ENCODE data around the gene RCAN1. TPM values are rescaled to one million over a fixed set of nuclear protein-coding genes. Genes with fewer than 3 reads are reported as not detected.

RCAN1 gene
- total RNA-seq, 5 donors from 2014 or later (not counting 1 experiment from before 2014, with no cell fraction given), result 5.2 to 8.2 (median 5.8) TPM

- Histone ChIP-seq H3K36me3 (ENCODE audit: control insufficient read depth in 2 of 2, extremely low read depth in 1 of 2, insufficient read depth in 1 of 2, low read length in 1 of 2) (no peaks in the 10 kb centered on the region), H3K27ac (ENCODE audit: low read length) (no peak overlapping the region), H3K4me3 (ENCODE audit: control insufficient read depth in 1 of 2, extremely low read depth in 1 of 2, low read length in 1 of 2) (no peak overlapping the region), H3K4me1 (ENCODE audit: control insufficient read depth in 1 of 2, extremely low read depth in 1 of 2, insufficient read depth in 2 of 2, low read length in 2 of 2) (no peaks in the 10 kb centered on the region), H3K9me3 (no peaks in the 10 kb centered on the region), H3K27me3 (replicated peaks in 1 of 2; ENCODE audit: control insufficient read depth in 2 of 2, extremely low read depth in 1 of 2, insufficient read depth in 2 of 2, low read length in 1 of 2) (no peaks in the 10 kb centered on the region)
- Mint-ChIP-seq H3K9me3 (peaks cover 2 to 12% (median 7%) of the 10 kb centered on the region in 3 donors), H3K27me3 (no peaks in the 10 kb centered on the region), H3K27ac (no peak overlapping the region), H3K4me1 (no peaks in the 10 kb centered on the region), H3K36me3 (peaks cover 26% of the 10 kb centered on the region), H3K4me3 (no peak overlapping the region)
- ATAC-seq (replicated peaks in 1 of 4) (no peak), DNase-seq (no peak)
- POLR2A ChIA-PET, result no interaction called here
- CTCF ChIA-PET, result interaction anchor here in 1 of 2 donors (0.6 kb wide), 1 partner anchor 29 kb away, joined by 4 read pairs; no protein-coding TSS in a partner anchor
- WGBS (ENCODE audit: insufficient coverage), result 73% methylated on average over 2 of the region's 9 CpGs
Measured at GRCh38 chr21:34553151-34553952, 61.6 kb downstream of the RCAN1 start.

DNA sequence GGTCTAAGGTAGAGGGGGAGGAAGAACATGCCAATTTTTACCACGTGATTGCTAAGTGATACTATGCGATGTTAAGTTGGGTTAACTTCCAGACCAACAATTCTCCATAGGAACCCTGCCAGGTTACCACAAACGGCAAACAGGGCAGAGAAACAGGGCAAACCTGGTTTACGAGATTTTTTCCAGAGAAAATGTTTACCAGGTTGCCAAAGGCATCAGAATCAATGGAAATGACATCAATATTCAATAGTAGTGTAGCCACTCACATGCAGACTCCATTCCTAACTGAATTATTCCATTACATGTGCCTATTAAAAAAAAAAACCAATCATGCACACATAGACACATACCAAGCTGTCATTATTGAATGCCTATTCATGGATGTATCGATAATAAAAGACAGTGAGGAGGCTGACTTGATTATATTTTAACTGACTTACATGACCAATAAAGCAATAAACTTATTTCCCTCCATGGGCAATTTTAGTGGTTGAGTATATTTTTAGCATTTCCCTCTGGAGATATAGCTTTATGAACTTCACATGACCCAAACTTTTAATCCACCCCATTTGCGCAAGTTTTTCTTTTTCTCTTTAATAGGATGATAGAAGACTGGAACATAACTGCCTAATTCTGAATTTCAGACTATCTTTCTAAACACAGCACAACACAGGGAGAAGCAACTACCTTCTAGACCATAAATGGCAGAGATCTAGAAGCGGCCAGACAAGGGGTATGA, 62.4 kb downstream of the RCAN1 start:
- Mint-ChIP-seq H3K36me3 (peaks cover 26% of the 10 kb centered on the region), H3K27ac (no peak overlapping the region), H3K4me1 (no peaks in the 10 kb centered on the region), H3K9me3 (peaks cover 2 to 12% (median 7%) of the 10 kb centered on the region in 3 donors), H3K4me3 (no peak overlapping the region), H3K27me3 (no peaks in the 10 kb centered on the region)
- ATAC-seq (replicated peaks in 1 of 4) (no peak), DNase-seq (no peak)
- 100% methylated on average over 2 of the region's 7 CpGs for WGBS (ENCODE audit: insufficient coverage)
- Histone ChIP-seq H3K9me3 (no peaks in the 10 kb centered on the region), H3K27ac (ENCODE audit: low read length) (no peak overlapping the region), H3K4me3 (ENCODE audit: control insufficient read depth in 1 of 2, extremely low read depth in 1 of 2, low read length in 1 of 2) (no peak overlapping the region), H3K36me3 (ENCODE audit: control insufficient read depth in 2 of 2, extremely low read depth in 1 of 2, insufficient read depth in 1 of 2, low read length in 1 of 2) (no peaks in the 10 kb centered on the region), H3K4me1 (ENCODE audit: control insufficient read depth in 1 of 2, extremely low read depth in 1 of 2, insufficient read depth in 2 of 2, low read length in 2 of 2) (no peaks in the 10 kb centered on the region), H3K27me3 (replicated peaks in 1 of 2; ENCODE audit: control insufficient read depth in 2 of 2, extremely low read depth in 1 of 2, insufficient read depth in 2 of 2, low read length in 1 of 2) (no peaks in the 10 kb centered on the region)
- ChIA-PET CTCF (interaction anchor here in 1 of 2 donors (0.6 kb wide), 1 partner anchor 30 kb away, joined by 4 read pairs; no protein-coding TSS in a partner anchor), POLR2A (interaction anchor here in 1 of 2 donors (0.5 kb wide), 1 partner anchor 645 kb away, joined by 3 read pairs; no protein-coding TSS in a partner anchor)

DNA sequence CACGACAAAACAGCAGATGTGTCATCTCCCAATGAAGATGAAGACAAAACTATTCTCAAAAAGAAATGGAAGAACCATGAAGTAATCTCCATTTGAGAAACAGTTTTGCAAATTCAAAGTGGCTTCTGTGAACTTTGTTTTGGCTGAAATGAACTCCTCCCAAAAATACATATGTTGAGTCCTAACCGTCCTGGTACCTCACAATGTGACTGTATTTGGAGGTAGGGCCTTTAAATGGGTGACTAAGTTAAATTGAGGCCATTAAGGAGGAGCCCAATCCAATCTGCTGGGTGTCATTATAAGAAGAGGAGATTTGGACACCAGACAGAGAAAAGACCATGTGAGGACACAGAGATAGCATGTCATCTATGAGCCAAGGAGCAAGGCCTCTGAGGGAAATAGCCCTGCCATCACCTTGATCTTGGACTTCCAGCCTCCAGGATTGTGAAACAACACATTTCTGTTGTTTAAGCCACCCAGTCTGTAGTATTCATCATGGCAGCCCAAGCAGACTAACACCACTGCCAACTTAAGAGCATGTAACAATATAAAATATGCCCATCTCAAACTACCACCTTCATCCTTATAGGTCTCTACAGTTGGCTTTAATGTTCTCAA, 64.6 kb downstream of the RCAN1 start:
- 100% methylated on average over 1 of the region's 2 CpGs for WGBS (ENCODE audit: insufficient coverage)
- Mint-ChIP-seq H3K4me3 (no peak overlapping the region), H3K27ac (no peak overlapping the region), H3K4me1 (peaks cover 4 to 6% (median 4%) of the 10 kb centered on the region in 3 donors), H3K9me3 (peaks cover 2 to 12% (median 7%) of the 10 kb centered on the region in 3 donors), H3K27me3 (no peaks in the 10 kb centered on the region), H3K36me3 (peaks cover 26% of the 10 kb centered on the region)
- H3K9me3 ChIP-seq, result no peaks in the 10 kb centered on the region
- H3K36me3 ChIP-seq (ENCODE audit: control insufficient read depth in 2 of 2, extremely low read depth in 1 of 2, insufficient read depth in 1 of 2, low read length in 1 of 2), result no peaks in the 10 kb centered on the region
- ATAC-seq (replicated peaks in 1 of 4), result no peak
- DNase-seq, result no peak
- no peak overlapping the region for H3K27ac ChIP-seq (ENCODE audit: low read length)
- ChIA-PET CTCF (no interaction called here), POLR2A (no interaction called here)
- H3K27me3 ChIP-seq (replicated peaks in 1 of 2; ENCODE audit: control insufficient read depth in 2 of 2, extremely low read depth in 1 of 2, insufficient read depth in 2 of 2, low read length in 1 of 2), result no peaks in the 10 kb centered on the region
- no peaks in the 10 kb centered on the region for H3K4me1 ChIP-seq (ENCODE audit: control insufficient read depth in 1 of 2, extremely low read depth in 1 of 2, insufficient read depth in 2 of 2, low read length in 2 of 2)
- H3K4me3 ChIP-seq (ENCODE audit: control insufficient read depth in 1 of 2, extremely low read depth in 1 of 2, low read length in 1 of 2), result no peak overlapping the region

DNA sequence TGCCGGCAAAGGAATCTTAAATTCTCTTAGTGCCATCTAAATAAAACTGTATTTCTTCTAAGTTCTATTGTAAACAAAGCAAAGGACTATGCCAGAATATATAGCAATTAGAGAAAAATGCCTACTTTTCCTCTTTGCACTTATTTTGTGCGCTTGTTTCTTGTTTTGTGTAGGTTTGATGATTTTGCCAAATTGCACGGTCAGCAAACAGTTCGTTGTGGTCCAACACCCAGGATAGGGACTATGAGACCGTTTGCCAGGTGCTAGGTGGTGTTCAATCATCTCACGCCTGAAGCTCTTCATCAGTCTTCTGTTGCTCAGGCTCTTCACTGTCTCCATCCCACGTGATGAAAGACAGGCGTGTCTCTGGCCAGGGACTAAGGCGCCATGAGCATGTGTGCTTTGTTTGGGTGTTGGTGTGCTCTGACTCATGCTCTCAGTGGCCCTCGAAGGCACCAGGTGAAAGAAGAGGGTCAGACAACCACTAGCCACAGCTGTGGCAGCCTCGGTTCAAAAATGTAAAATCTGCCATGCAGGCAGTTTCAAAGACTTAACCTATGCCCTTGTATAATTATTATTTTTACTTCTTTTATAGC, 66.0 kb downstream of the RCAN1 start:
- Histone ChIP-seq H3K4me1 (ENCODE audit: control insufficient read depth in 1 of 2, extremely low read depth in 1 of 2, insufficient read depth in 2 of 2, low read length in 2 of 2) (no peaks in the 10 kb centered on the region), H3K27ac (ENCODE audit: low read length) (no peak overlapping the region), H3K9me3 (no peaks in the 10 kb centered on the region), H3K4me3 (ENCODE audit: control insufficient read depth in 1 of 2, extremely low read depth in 1 of 2, low read length in 1 of 2) (no peak overlapping the region), H3K27me3 (replicated peaks in 1 of 2; ENCODE audit: control insufficient read depth in 2 of 2, extremely low read depth in 1 of 2, insufficient read depth in 2 of 2, low read length in 1 of 2) (no peaks in the 10 kb centered on the region), H3K36me3 (ENCODE audit: control insufficient read depth in 2 of 2, extremely low read depth in 1 of 2, insufficient read depth in 1 of 2, low read length in 1 of 2) (no peaks in the 10 kb centered on the region)
- H3K27me3 Mint-ChIP-seq, result no peaks in the 10 kb centered on the region
- H3K4me3 Mint-ChIP-seq, result no peak overlapping the region
- POLR2A ChIA-PET, result no interaction called here
- no peaks in the 10 kb centered on the region for H3K9me3 Mint-ChIP-seq
- H3K36me3 Mint-ChIP-seq, result peaks cover 19% of the 10 kb centered on the region
- CTCF ChIA-PET, result no interaction called here
- WGBS (ENCODE audit: insufficient coverage), result 93% methylated on average over 3 of the region's 11 CpGs
- H3K27ac Mint-ChIP-seq, result no peak overlapping the region
- peaks cover 4 to 6% (median 4%) of the 10 kb centered on the region in 3 donors for H3K4me1 Mint-ChIP-seq
- DNase-seq, result no peak
- no peak for ATAC-seq (replicated peaks in 1 of 4)

DNA sequence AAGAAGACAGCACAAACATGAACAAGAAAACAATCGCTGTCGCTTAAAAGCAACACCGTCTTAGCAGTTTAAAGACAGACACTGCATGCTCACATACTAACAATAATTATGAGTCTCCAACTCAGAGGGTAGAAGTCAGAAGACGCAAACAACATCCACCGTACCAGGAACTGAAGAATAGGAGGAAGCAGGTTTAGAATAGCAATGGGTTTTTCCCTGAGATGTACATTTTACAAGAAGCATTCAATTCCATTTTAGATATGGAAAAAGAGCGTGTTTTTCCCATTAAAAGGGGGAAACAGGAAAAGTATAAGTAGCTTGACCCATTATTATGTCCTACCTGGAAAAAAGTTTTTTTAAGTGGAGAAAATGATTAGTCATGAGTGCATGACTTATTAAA, 68.4 kb downstream of the RCAN1 start:
- Mint-ChIP-seq H3K27ac (no peak overlapping the region), H3K4me3 (no peak overlapping the region), H3K36me3 (peaks cover 23% of the 10 kb centered on the region), H3K9me3 (peaks cover 0 to 4% (median 4%) of the 10 kb centered on the region in 3 donors), H3K27me3 (no peaks in the 10 kb centered on the region), H3K4me1 (peaks cover 4 to 6% (median 4%) of the 10 kb centered on the region in 3 donors)
- Histone ChIP-seq H3K4me1 (ENCODE audit: control insufficient read depth in 1 of 2, extremely low read depth in 1 of 2, insufficient read depth in 2 of 2, low read length in 2 of 2) (no peaks in the 10 kb centered on the region), H3K27me3 (replicated peaks in 1 of 2; ENCODE audit: control insufficient read depth in 2 of 2, extremely low read depth in 1 of 2, insufficient read depth in 2 of 2, low read length in 1 of 2) (no peaks in the 10 kb centered on the region), H3K36me3 (ENCODE audit: control insufficient read depth in 2 of 2, extremely low read depth in 1 of 2, insufficient read depth in 1 of 2, low read length in 1 of 2) (no peaks in the 10 kb centered on the region), H3K27ac (ENCODE audit: low read length) (no peak overlapping the region), H3K9me3 (no peaks in the 10 kb centered on the region), H3K4me3 (ENCODE audit: control insufficient read depth in 1 of 2, extremely low read depth in 1 of 2, low read length in 1 of 2) (no peak overlapping the region)
- ATAC-seq (replicated peaks in 1 of 4) (no peak), DNase-seq (no peak)
- CTCF ChIA-PET, result no interaction called here
- WGBS (ENCODE audit: insufficient coverage), result 100% methylated on average over 3 of the region's 6 CpGs
- POLR2A ChIA-PET, result no interaction called here
